Aorta (tissue), 5 donors: ENCODE measurements around the gene OPTC. TPM values are rescaled to one million over a fixed set of nuclear protein-coding genes. Genes with fewer than 3 reads are reported as not detected.

Experiments used
- ATAC-seq: fragments of 200-7000 bp; cut with Tn5 transposase; one replicate; pipeline ENCODE4 v1.9.1; 2022; ENCODE audit warnings: moderate library complexity; ENCODE audit not compliant: low FRiP score
- DNase-seq, 2 donors: peaks; one replicate each; pipeline ENCODE4 v3.0.0-alpha.2; 2020
- H3K27ac ChIP-seq, 2 donors: one replicate each; pipeline ENCODE4 v1.5.1; 2013; ENCODE audit warnings: low read length in 2 of 2, mild to moderate bottlenecking in 2 of 2, moderate library complexity in 2 of 2, control low read depth in 1 of 2, inconsistent platforms in 1 of 2, low read depth in 1 of 2
- H3K27me3 ChIP-seq, 2 donors: one replicate each; pipeline ENCODE4 v1.6.1; 2013; ENCODE audit warnings: control low read depth in 1 of 2, low read length in 1 of 2, mild to moderate bottlenecking in 1 of 2, moderate library complexity in 1 of 2; ENCODE audit not compliant: insufficient read depth in 2 of 2, control insufficient read depth in 1 of 2
- H3K36me3 ChIP-seq, 2 donors: one replicate each; pipeline ENCODE4 v1.6.1; 2013; ENCODE audit warnings: control low read depth in 1 of 2, low read length in 1 of 2, mild to moderate bottlenecking in 1 of 2; ENCODE audit not compliant: insufficient read depth in 2 of 2, control insufficient read depth in 1 of 2
- H3K4me1 ChIP-seq, 2 donors: one replicate each; pipeline ENCODE4 v1.6.1; 2013; ENCODE audit warnings: low read length in 2 of 2, control low read depth in 1 of 2, mild to moderate bottlenecking in 1 of 2, moderate library complexity in 1 of 2; ENCODE audit not compliant: insufficient read depth in 2 of 2, control insufficient read depth in 1 of 2
- H3K4me3 ChIP-seq, 2 donors: one replicate each; pipeline ENCODE4 v1.5.1; 2013; ENCODE audit warnings: low read length in 2 of 2, control low read depth in 1 of 2, mild to moderate bottlenecking in 1 of 2
- H3K9me3 ChIP-seq: one replicate; pipeline ENCODE4 v1.6.1; 2013; ENCODE audit warnings: mild to moderate bottlenecking, low read length; ENCODE audit not compliant: control insufficient read depth
- WGBS, 2 donors: extraction: QIAGEN DNeasy Blood & Tissue Kit; methylation state at CpG; one replicate each; pipeline ENCODE4 v1.1.7; 2013; 5-methylcytosine and 5-hydroxymethylcytosine counted together
- intact Hi-C, 2 donors: fragments of 100-400 bp; cut with DNase I; formaldehyde crosslinking; loops; one replicate each; pipeline versions ENCODE4 v1.14.2 to v1.15.0; 2022
- polyA plus RNA-seq, 2 donors: library from polyadenylated mRNA; stranded (reverse); fragments of 200-250 nt; gene quantifications; one replicate each; pipeline ENCODE4 v1.2.3, GENCODE V29; 2013
- total RNA-seq, 2 donors: library from RNA; stranded (reverse); fragmentation: NEBNext Ultra II Directional; extraction: Animal tissue kit (Norgen Biotek cat#: 25700); gene quantifications; one replicate each; pipeline ENCODE4 v1.2.1, GENCODE V29; 2021
- donor health status: healthy with polysubstance abuse.
- donor health status: Bipolar disorder and iron deficiency.
- donor health status: DM: no; HTN: no; CAD: no.
- donor health status: DM: no; HTN: no; CAD: no.
- donor health status: DM: yes; HTN: yes; CAD: no.

OPTC gene
- total and polyA plus RNA-seq, 4 donors = 0.56 TPM; not detected in 3

- intact Hi-C loops = loop anchor here (1.0 to 5.0 kb wide), 4 partner anchors 53 to 198 kb away; partner anchors contain the start of gene ATP2B4 (in 2 of the 2)
- DNase-seq (peak; percentile 85 to 94), ATAC-seq (peak; percentile 83)
- Histone ChIP-seq H3K36me3 (no peaks in the 10 kb centered on the region), H3K27me3 (no peaks in the 10 kb centered on the region), H3K4me3 (no peak overlapping the region), H3K9me3 (no peaks in the 10 kb centered on the region), H3K4me1 (no peaks in the 10 kb centered on the region), H3K27ac (no peak overlapping the region)
- 26 to 28% methylated on average over 12 of the region's 12 CpGs for WGBS, 2 donors
Observed at GRCh38 chr1:203504400-203505250, 10.7 kb downstream of the OPTC start.

- H3K27ac ChIP-seq = no peak overlapping the region
- no peaks in the 10 kb centered on the region for H3K27me3 ChIP-seq
- no peaks in the 10 kb centered on the region for H3K4me1 ChIP-seq
- no peaks in the 10 kb centered on the region for H3K9me3 ChIP-seq
- no peaks in the 10 kb centered on the region for H3K36me3 ChIP-seq
- no peak overlapping the region for H3K4me3 ChIP-seq
- ATAC-seq = no peak
- intact Hi-C loops = loop anchor here (2.0 to 5.0 kb wide), 4 partner anchors 52 to 191 kb away; partner anchors contain the start of gene ATP2B4 (in 1 of the 2)
- WGBS, 2 donors = 89 to 90% methylated on average over 8 of the region's 8 CpGs
- DNase-seq = peak in 1 of 2 donors; percentile 45
Observed at GRCh38 chr1:203505526-203506204, 11.7 kb downstream of the OPTC start.

- no peaks in the 10 kb centered on the region for H3K4me1 ChIP-seq
Observed at GRCh38 chr1:203506858-203507626, 13.1 kb downstream of the OPTC start.

GRCh38 chr1:203507759-203508158, 13.8 kb downstream of the OPTC start:
- Histone ChIP-seq H3K4me3 (no peak overlapping the region), H3K27me3 (no peaks in the 10 kb centered on the region), H3K27ac (no peak overlapping the region), H3K4me1 (no peaks in the 10 kb centered on the region), H3K9me3 (no peaks in the 10 kb centered on the region), H3K36me3 (no peaks in the 10 kb centered on the region)
- DNase-seq (no peak), ATAC-seq (no peak)
- intact Hi-C loops = loop anchor here (2.0 to 5.0 kb wide), 4 partner anchors 50 to 189 kb away; partner anchors contain the start of gene ATP2B4 (in 1 of the 2)
- WGBS, 2 donors = 0 to 15% methylated on average over 1 of the region's 1 CpG

More at GRCh38 chr1:203506858-203507626, 13.1 kb downstream of the OPTC start:
- H3K27me3 ChIP-seq = no peaks in the 10 kb centered on the region
- DNase-seq (peak in 1 of 2 donors; percentile 83), ATAC-seq (no peak)
- no peak overlapping the region for H3K4me3 ChIP-seq
- no peak overlapping the region for H3K27ac ChIP-seq
- no peaks in the 10 kb centered on the region for H3K9me3 ChIP-seq
- 52 to 62% methylated on average over 6 of the region's 6 CpGs for WGBS, 2 donors
- H3K36me3 ChIP-seq = no peaks in the 10 kb centered on the region
- intact Hi-C loops = loop anchor here (2.0 to 5.0 kb wide), 4 partner anchors 50 to 190 kb away; partner anchors contain the start of gene ATP2B4 (in 1 of the 2)

- H3K27ac ChIP-seq = no peak overlapping the region
- ATAC-seq (no peak), DNase-seq (peak in 1 of 2 donors; percentile 68)
- WGBS, 2 donors = 83 to 87% methylated on average over 10 of the region's 10 CpGs
- no peaks in the 10 kb centered on the region for H3K27me3 ChIP-seq
- no peak overlapping the region for H3K4me3 ChIP-seq
- no peaks in the 10 kb centered on the region for H3K4me1 ChIP-seq
- no peaks in the 10 kb centered on the region for H3K9me3 ChIP-seq
- H3K36me3 ChIP-seq = no peaks in the 10 kb centered on the region
- intact Hi-C loops = loop anchor here (5.0 kb wide), 3 partner anchors 49 to 119 kb away; partner anchors contain the start of gene ATP2B4 (in 1 of the 2)
Observed at GRCh38 chr1:203508463-203509073, 14.6 kb downstream of the OPTC start.

- H3K27ac ChIP-seq = no peak overlapping the region
- WGBS, 2 donors = 37 to 67% methylated on average over 1 of the region's 1 CpG
- no peaks in the 10 kb centered on the region for H3K4me1 ChIP-seq
- H3K9me3 ChIP-seq = no peaks in the 10 kb centered on the region
- H3K36me3 ChIP-seq = no peaks in the 10 kb centered on the region
- intact Hi-C loops = loop anchor here (5.0 kb wide), 3 partner anchors 48 to 118 kb away; partner anchors contain the start of gene ATP2B4 (in 1 of the 2)
- DNase-seq = peak in 1 of 2 donors; percentile 17
- ATAC-seq = no peak
- H3K27me3 ChIP-seq = no peaks in the 10 kb centered on the region
- no peak overlapping the region for H3K4me3 ChIP-seq
Observed at GRCh38 chr1:203509135-203509534, 15.2 kb downstream of the OPTC start.

- Histone ChIP-seq H3K27me3 (no peaks in the 10 kb centered on the region), H3K36me3 (no peaks in the 10 kb centered on the region), H3K4me3 (no peak overlapping the region), H3K9me3 (no peaks in the 10 kb centered on the region), H3K4me1 (no peaks in the 10 kb centered on the region), H3K27ac (no peak overlapping the region)
- intact Hi-C loops = no loop called here
- DNase-seq = peak in 1 of 2 donors; percentile 61
- ATAC-seq = no peak
- WGBS, 2 donors = 91 to 92% methylated on average over 6 of the region's 6 CpGs
Observed at GRCh38 chr1:203511513-203511912, 17.6 kb downstream of the OPTC start.

GRCh38 chr1:203511930-203512329, 18.0 kb downstream of the OPTC start:
- DNase-seq (peak in 1 of 2 donors; percentile 45), ATAC-seq (no peak)
- H3K9me3 ChIP-seq = no peaks in the 10 kb centered on the region
- intact Hi-C loops = no loop called here
- no peaks in the 10 kb centered on the region for H3K4me1 ChIP-seq
- no peaks in the 10 kb centered on the region for H3K27me3 ChIP-seq
- 95 to 97% methylated on average over 4 of the region's 4 CpGs for WGBS, 2 donors
- no peak overlapping the region for H3K27ac ChIP-seq
- H3K4me3 ChIP-seq = no peak overlapping the region
- H3K36me3 ChIP-seq = no peaks in the 10 kb centered on the region
